Smooth muscle cell (in vitro differentiated cells): ENCODE measurements around the gene MANEA. TPM values are rescaled to one million over a fixed set of nuclear protein-coding genes. Genes with fewer than 3 reads are reported as not detected.
A peak's percentile ranks its signal among the peaks of the same experiment; 100 is the strongest.

Experiments
- DNase-seq: peaks from one replicate; lab custom pipeline; 2025; ENCODE audit not compliant: unreplicated experiment; lab: John Stamatoyannopoulos, UW
- H2AFZ ChIP-seq: fragments of 200-600 bp; sonication (generic); 2 replicates; pipeline ENCODE4 v1.6.0; 2016; ENCODE audit warnings: antibody characterized with exemption, low read depth, mild to moderate bottlenecking
- H3F3A ChIP-seq: fragments of 200-600 bp; sonication (generic); 2 replicates; pipeline ENCODE4 v1.6.0; 2017; ENCODE audit warnings: antibody characterized with exemption, low read depth
- H3K27ac ChIP-seq: fragments of 200-600 bp; sonication (generic); 2 replicates; pipeline ENCODE4 v1.5.1; 2016; ENCODE audit warnings: low read depth, mild to moderate bottlenecking
- H3K27me3 ChIP-seq: fragments of 200-600 bp; sonication (generic); 2 replicates; pipeline ENCODE4 v1.6.1; 2016; ENCODE audit warnings: low read depth, mild to moderate bottlenecking
- H3K36me3 ChIP-seq: fragments of 200-600 bp; sonication (generic); 2 replicates; pipeline ENCODE4 v1.5.1; 2016; ENCODE audit warnings: low read depth
- H3K4me1 ChIP-seq: fragments of 200-600 bp; sonication (generic); 2 replicates; pipeline ENCODE4 v1.5.1; 2016; ENCODE audit warnings: low read depth
- H3K4me2 ChIP-seq: fragments of 200-600 bp; sonication (generic); 2 replicates; pipeline ENCODE4 v1.6.0; 2016; ENCODE audit warnings: mild to moderate bottlenecking
- H3K4me3 ChIP-seq: fragments of 200-600 bp; sonication (generic); 2 replicates; pipeline ENCODE4 v1.5.1; 2016; ENCODE audit warnings: mild to moderate bottlenecking
- H3K79me2 ChIP-seq: fragments of 200-600 bp; sonication (generic); 2 replicates; pipeline ENCODE4 v1.6.0; 2016; ENCODE audit warnings: low read depth, mild to moderate bottlenecking
- H3K9ac ChIP-seq: fragments of 200-600 bp; sonication (generic); 2 replicates; pipeline ENCODE4 v1.6.0; 2016; ENCODE audit warnings: low read depth
- H3K9me3 ChIP-seq: fragments of 200-600 bp; sonication (generic); replicated peaks from 2 replicates; pipeline ENCODE4 v1.5.1; 2016; ENCODE audit warnings: low read depth
- H4K20me1 ChIP-seq: fragments of 200-600 bp; sonication (generic); 2 replicates; pipeline ENCODE4 v1.6.0; 2016; ENCODE audit warnings: low read depth
- WGBS: methylation state at CpG from one replicate; pipeline ENCODE4 v1.1.7; 2016; ENCODE audit warnings: low lambda C conversion rate; 5-methylcytosine and 5-hydroxymethylcytosine counted together
- polyA plus RNA-seq: library from polyadenylated mRNA; unstranded; fragments of >200 nt; fragmentation: Nextera tagmentation; extraction: Ambion mirVana; gene quantifications from 2 replicates; pipeline ENCODE4 v1.2.1, GENCODE V29; 2016
- total RNA-seq: library from RNA; depleted of rRNA; stranded (reverse); fragments of >200 nt; gene quantifications from 2 replicates; pipeline ENCODE4 v1.2.3, GENCODE V29; 2014
- TF ChIP-seq, protein P1 (sequence below): fragments of 200-600 bp; sonication (generic); IDR thresholded peaks from 2 replicates; pipeline ENCODE4 v1.5.1; 2017; ENCODE audit warnings: borderline replicate concordance, mild to moderate bottlenecking, antibody characterized with exemption; ENCODE audit not compliant: insufficient read depth, poor library complexity, severe bottlenecking

Gene MANEA, protein sequence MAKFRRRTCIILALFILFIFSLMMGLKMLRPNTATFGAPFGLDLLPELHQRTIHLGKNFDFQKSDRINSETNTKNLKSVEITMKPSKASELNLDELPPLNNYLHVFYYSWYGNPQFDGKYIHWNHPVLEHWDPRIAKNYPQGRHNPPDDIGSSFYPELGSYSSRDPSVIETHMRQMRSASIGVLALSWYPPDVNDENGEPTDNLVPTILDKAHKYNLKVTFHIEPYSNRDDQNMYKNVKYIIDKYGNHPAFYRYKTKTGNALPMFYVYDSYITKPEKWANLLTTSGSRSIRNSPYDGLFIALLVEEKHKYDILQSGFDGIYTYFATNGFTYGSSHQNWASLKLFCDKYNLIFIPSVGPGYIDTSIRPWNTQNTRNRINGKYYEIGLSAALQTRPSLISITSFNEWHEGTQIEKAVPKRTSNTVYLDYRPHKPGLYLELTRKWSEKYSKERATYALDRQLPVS
- total RNA-seq (11.0 and 16.0 TPM in 2 replicates), polyA plus RNA-seq (2.7 and 4.5 TPM in 2 replicates)

DNA sequence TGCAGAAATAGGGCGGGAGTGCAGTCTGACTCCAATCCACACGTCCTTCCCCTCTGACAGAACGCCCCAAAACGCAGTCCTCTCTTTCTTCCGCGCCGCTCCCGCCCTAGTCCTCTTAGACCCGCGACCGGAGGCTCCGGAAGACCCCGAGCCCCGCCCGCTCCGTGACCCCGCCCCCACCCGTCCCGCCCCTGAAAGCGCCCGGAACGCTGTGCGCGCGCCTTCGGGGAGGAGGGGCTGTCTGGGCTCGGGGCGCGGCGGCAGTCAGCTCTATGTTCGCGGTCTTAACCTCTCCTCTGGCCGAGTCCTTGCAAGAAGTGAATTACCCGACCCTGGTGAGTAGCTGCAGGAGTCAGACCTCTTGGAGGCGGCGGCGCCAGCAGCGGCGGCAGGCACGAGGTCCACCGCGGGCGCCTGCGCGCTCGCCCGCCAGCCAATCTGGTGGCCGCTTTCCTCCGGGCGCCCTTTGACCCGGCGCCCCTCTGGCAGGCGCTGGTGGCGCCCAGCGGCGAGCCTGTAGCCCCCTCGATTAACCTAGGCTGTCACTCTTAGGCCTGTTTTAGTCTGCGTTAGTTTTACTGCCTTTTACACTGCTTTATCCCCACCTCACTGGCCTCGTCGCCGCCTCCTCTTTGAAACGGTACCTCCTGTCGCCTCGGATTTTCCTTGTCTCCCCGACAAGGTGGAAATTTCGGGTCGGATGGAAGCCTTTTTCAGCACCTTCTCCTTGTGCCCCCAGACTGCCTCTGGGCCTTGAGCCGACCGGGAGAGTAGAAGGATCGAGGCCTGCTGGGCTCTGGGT, at the start of gene MANEA:
Gene MANEA (plus strand): TSS at position 232 of the 802 bp plus-strand sequence. CDS start 8,905 bp downstream, outside the sequence.
- WGBS, result under 1% methylated on average over 53 of the region's 70 CpGs
- Histone ChIP-seq H2AFZ (peak within 1 kb of the TSS; percentile 100), H3K4me1 (peaks cover 29% of the 10 kb centered on the region), H3K36me3 (no peaks in the 10 kb centered on the region), H3K9ac (peak within 1 kb of the TSS; percentile 53), H3K4me2 (peak within 1 kb of the TSS; percentile 87), H3K79me2 (peaks cover 59% of the 10 kb centered on the region), H3K27ac (peak within 1 kb of the TSS; percentile 79), H4K20me1 (peaks cover 13% of the 10 kb centered on the region), H3K4me3 (peak within 1 kb of the TSS; percentile 83), H3K27me3 (no peaks in the 10 kb centered on the region), H3F3A (peaks cover 4% of the 10 kb centered on the region), H3K9me3 (no peaks in the 10 kb centered on the region)
- peak; percentile 51 for DNase-seq
- TF ChIP-seq, protein P1, sequence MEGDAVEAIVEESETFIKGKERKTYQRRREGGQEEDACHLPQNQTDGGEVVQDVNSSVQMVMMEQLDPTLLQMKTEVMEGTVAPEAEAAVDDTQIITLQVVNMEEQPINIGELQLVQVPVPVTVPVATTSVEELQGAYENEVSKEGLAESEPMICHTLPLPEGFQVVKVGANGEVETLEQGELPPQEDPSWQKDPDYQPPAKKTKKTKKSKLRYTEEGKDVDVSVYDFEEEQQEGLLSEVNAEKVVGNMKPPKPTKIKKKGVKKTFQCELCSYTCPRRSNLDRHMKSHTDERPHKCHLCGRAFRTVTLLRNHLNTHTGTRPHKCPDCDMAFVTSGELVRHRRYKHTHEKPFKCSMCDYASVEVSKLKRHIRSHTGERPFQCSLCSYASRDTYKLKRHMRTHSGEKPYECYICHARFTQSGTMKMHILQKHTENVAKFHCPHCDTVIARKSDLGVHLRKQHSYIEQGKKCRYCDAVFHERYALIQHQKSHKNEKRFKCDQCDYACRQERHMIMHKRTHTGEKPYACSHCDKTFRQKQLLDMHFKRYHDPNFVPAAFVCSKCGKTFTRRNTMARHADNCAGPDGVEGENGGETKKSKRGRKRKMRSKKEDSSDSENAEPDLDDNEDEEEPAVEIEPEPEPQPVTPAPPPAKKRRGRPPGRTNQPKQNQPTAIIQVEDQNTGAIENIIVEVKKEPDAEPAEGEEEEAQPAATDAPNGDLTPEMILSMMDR, result no peak

DNA sequence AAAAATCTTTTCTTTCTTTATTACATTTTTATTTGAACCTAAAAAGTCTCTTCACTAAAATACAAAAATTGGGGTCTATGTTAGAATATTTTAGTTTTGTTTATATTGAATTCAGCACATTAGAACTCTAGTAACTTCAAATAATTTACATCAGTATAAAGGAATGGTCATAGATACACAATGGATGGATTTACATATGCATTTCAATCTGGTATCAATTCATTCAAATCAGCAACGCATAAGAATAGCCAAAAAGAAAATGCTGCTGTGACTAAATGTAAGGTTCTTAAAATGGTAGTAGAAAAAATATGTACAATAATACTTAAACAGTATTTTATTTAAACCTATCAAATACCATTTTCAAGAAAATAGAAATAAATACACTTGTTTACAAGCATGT, 47.6 kb upstream of the MANEA start:
- Histone ChIP-seq H3K79me2 (no peaks in the 10 kb centered on the region), H3K9me3 (no peaks in the 10 kb centered on the region), H3K4me3 (no peak overlapping the region), H3F3A (no peaks in the 10 kb centered on the region), H3K4me1 (no peaks in the 10 kb centered on the region), H2AFZ (no peak overlapping the region), H3K4me2 (no peak overlapping the region), H3K9ac (no peak overlapping the region), H4K20me1 (no peaks in the 10 kb centered on the region), H3K36me3 (no peaks in the 10 kb centered on the region), H3K27me3 (no peaks in the 10 kb centered on the region), H3K27ac (no peak overlapping the region)
- WGBS, result 37% methylated on average over 1 of the region's 1 CpG
- DNase-seq, result no peak
- TF ChIP-seq, protein P1, result no peak

DNA sequence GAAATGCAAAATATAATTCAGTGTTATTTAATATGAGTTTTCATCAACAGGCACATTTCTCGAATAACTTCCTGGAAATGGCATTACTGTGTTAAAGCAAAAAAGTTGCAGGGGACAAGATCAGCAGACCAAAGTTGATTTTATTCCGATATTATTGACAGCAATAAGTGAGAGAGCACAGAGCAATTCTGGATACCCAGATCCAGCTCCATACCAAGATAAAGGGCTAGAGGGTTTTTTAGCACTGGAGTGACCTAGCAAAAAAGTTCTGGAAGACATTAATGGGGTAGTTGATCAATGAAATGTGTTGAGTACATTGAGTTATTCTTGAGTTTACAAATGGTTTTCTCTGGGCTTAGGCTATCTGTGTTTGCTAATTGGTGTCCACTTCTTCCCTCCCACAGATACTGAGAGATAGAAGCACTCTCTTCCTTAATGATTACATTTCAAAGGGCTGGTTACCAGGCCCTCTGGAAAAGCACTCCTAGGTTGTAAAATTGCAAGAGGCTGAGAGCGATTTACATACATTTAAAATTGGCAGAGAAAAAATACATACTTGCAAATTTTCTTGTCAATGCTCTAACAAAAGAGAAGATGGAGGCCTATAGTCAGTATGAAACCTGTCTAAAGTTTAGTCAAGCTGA, 47.0 kb upstream of the MANEA start:
- H4K20me1 ChIP-seq, result no peaks in the 10 kb centered on the region
- DNase-seq, result no peak
- H3K4me1 ChIP-seq, result no peaks in the 10 kb centered on the region
- no peaks in the 10 kb centered on the region for H3K79me2 ChIP-seq
- H3K27ac ChIP-seq, result no peak overlapping the region
- TF ChIP-seq, protein P1, result no peak
- H3F3A ChIP-seq, result no peaks in the 10 kb centered on the region
- no peaks in the 10 kb centered on the region for H3K9me3 ChIP-seq
- no peaks in the 10 kb centered on the region for H3K27me3 ChIP-seq
- no peak overlapping the region for H3K9ac ChIP-seq
- H3K36me3 ChIP-seq, result no peaks in the 10 kb centered on the region
- 17% methylated on average over 3 of the region's 3 CpGs for WGBS
- no peak overlapping the region for H2AFZ ChIP-seq
- H3K4me3 ChIP-seq, result no peak overlapping the region
- no peak overlapping the region for H3K4me2 ChIP-seq
